ENCODE results near the gene EHF. TPM values are rescaled to one million over a fixed set of nuclear protein-coding genes. Genes with fewer than 3 reads are reported as not detected.

Gene EHF
- total and polyA plus RNA-seq, 9 of the 15 experiments (the other 6 are each of a cell fraction or from before 2014, with no cell fraction given), result 0.04 to 0.54 (median 0.37) TPM

GRCh38 chr11:34599406-34599945 is 21.4 kb upstream of the EHF start (continued):
- TF ChIP-seq, protein P1, sequence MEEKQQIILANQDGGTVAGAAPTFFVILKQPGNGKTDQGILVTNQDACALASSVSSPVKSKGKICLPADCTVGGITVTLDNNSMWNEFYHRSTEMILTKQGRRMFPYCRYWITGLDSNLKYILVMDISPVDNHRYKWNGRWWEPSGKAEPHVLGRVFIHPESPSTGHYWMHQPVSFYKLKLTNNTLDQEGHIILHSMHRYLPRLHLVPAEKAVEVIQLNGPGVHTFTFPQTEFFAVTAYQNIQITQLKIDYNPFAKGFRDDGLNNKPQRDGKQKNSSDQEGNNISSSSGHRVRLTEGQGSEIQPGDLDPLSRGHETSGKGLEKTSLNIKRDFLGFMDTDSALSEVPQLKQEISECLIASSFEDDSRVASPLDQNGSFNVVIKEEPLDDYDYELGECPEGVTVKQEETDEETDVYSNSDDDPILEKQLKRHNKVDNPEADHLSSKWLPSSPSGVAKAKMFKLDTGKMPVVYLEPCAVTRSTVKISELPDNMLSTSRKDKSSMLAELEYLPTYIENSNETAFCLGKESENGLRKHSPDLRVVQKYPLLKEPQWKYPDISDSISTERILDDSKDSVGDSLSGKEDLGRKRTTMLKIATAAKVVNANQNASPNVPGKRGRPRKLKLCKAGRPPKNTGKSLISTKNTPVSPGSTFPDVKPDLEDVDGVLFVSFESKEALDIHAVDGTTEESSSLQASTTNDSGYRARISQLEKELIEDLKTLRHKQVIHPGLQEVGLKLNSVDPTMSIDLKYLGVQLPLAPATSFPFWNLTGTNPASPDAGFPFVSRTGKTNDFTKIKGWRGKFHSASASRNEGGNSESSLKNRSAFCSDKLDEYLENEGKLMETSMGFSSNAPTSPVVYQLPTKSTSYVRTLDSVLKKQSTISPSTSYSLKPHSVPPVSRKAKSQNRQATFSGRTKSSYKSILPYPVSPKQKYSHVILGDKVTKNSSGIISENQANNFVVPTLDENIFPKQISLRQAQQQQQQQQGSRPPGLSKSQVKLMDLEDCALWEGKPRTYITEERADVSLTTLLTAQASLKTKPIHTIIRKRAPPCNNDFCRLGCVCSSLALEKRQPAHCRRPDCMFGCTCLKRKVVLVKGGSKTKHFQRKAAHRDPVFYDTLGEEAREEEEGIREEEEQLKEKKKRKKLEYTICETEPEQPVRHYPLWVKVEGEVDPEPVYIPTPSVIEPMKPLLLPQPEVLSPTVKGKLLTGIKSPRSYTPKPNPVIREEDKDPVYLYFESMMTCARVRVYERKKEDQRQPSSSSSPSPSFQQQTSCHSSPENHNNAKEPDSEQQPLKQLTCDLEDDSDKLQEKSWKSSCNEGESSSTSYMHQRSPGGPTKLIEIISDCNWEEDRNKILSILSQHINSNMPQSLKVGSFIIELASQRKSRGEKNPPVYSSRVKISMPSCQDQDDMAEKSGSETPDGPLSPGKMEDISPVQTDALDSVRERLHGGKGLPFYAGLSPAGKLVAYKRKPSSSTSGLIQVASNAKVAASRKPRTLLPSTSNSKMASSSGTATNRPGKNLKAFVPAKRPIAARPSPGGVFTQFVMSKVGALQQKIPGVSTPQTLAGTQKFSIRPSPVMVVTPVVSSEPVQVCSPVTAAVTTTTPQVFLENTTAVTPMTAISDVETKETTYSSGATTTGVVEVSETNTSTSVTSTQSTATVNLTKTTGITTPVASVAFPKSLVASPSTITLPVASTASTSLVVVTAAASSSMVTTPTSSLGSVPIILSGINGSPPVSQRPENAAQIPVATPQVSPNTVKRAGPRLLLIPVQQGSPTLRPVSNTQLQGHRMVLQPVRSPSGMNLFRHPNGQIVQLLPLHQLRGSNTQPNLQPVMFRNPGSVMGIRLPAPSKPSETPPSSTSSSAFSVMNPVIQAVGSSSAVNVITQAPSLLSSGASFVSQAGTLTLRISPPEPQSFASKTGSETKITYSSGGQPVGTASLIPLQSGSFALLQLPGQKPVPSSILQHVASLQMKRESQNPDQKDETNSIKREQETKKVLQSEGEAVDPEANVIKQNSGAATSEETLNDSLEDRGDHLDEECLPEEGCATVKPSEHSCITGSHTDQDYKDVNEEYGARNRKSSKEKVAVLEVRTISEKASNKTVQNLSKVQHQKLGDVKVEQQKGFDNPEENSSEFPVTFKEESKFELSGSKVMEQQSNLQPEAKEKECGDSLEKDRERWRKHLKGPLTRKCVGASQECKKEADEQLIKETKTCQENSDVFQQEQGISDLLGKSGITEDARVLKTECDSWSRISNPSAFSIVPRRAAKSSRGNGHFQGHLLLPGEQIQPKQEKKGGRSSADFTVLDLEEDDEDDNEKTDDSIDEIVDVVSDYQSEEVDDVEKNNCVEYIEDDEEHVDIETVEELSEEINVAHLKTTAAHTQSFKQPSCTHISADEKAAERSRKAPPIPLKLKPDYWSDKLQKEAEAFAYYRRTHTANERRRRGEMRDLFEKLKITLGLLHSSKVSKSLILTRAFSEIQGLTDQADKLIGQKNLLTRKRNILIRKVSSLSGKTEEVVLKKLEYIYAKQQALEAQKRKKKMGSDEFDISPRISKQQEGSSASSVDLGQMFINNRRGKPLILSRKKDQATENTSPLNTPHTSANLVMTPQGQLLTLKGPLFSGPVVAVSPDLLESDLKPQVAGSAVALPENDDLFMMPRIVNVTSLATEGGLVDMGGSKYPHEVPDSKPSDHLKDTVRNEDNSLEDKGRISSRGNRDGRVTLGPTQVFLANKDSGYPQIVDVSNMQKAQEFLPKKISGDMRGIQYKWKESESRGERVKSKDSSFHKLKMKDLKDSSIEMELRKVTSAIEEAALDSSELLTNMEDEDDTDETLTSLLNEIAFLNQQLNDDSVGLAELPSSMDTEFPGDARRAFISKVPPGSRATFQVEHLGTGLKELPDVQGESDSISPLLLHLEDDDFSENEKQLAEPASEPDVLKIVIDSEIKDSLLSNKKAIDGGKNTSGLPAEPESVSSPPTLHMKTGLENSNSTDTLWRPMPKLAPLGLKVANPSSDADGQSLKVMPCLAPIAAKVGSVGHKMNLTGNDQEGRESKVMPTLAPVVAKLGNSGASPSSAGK (IDR thresholded peaks at IDR 0.05), result peak; percentile 57; the same call in 1 of the 2 replicates
- TF ChIP-seq ZNF589 (CRISPR knock-in tag; IDR thresholded peaks at IDR 0.05; ENCODE audit: low read depth) (peak; percentile 60; the same call in 1 of the 2 replicates), CBFA2T2 (conservative IDR thresholded peaks at IDR 0.05) (peak; percentile 43), ZNF263 (CRISPR knock-in tag; IDR thresholded peaks at IDR 0.05; ENCODE audit: borderline replicate concordance) (no peak), STAT5B (CRISPR knock-in tag; IDR thresholded peaks at IDR 0.05) (no peak), RAD21 (CRISPR knock-in tag; conservative IDR thresholded peaks at IDR 0.05 in 1 of 2, IDR thresholded peaks at IDR 0.05 in 1 of 2) (peak in 1 of 2 experiments; percentile 9; a peak in 1 of 4 replicates)
- TF ChIP-seq, protein P2, sequence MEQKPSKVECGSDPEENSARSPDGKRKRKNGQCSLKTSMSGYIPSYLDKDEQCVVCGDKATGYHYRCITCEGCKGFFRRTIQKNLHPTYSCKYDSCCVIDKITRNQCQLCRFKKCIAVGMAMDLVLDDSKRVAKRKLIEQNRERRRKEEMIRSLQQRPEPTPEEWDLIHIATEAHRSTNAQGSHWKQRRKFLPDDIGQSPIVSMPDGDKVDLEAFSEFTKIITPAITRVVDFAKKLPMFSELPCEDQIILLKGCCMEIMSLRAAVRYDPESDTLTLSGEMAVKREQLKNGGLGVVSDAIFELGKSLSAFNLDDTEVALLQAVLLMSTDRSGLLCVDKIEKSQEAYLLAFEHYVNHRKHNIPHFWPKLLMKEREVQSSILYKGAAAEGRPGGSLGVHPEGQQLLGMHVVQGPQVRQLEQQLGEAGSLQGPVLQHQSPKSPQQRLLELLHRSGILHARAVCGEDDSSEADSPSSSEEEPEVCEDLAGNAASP (IDR thresholded peaks at IDR 0.05), result peak; percentile 86

Data from K562 (cell line).